GM12801 (cell line): ENCODE data around the gene SPHK1.

ENCODE experiments used
- TF ChIP-seq, protein P1 (sequence below): IDR thresholded peaks from one replicate; pipeline ENCODE4 v1.5.1; 2011; ENCODE audit warnings: control low read depth; ENCODE audit not compliant: insufficient read length; ENCODE audit errors: extremely low read depth

Gene SPHK1

DNA sequence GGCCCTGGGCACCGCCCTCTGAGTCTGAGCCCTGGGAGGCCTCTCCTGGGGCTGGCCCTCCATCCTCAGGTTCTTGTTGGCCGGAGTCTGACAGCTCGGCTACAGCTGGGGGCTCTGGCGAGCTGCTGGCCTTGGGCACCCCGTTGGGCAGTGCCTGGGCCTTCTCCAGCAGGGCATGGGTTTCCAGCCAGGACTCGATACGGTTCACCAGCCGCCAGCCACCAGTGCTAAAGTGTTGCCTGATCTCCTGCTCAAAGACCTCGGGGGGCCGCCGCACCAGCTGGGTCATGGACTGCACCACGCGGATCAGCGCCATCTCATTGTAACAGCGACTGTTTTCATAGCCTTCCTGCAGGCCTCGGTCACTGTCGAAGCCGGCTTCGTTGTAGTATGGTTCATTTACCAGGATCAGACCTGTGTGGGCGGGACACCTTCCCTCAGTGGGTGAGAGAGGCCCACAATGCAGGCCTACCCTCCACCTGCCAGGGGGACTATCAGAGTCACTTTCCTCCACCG is 6.8 kb downstream of the SPHK1 start:
- TF ChIP-seq, protein P1, sequence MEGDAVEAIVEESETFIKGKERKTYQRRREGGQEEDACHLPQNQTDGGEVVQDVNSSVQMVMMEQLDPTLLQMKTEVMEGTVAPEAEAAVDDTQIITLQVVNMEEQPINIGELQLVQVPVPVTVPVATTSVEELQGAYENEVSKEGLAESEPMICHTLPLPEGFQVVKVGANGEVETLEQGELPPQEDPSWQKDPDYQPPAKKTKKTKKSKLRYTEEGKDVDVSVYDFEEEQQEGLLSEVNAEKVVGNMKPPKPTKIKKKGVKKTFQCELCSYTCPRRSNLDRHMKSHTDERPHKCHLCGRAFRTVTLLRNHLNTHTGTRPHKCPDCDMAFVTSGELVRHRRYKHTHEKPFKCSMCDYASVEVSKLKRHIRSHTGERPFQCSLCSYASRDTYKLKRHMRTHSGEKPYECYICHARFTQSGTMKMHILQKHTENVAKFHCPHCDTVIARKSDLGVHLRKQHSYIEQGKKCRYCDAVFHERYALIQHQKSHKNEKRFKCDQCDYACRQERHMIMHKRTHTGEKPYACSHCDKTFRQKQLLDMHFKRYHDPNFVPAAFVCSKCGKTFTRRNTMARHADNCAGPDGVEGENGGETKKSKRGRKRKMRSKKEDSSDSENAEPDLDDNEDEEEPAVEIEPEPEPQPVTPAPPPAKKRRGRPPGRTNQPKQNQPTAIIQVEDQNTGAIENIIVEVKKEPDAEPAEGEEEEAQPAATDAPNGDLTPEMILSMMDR = no peak

DNA sequence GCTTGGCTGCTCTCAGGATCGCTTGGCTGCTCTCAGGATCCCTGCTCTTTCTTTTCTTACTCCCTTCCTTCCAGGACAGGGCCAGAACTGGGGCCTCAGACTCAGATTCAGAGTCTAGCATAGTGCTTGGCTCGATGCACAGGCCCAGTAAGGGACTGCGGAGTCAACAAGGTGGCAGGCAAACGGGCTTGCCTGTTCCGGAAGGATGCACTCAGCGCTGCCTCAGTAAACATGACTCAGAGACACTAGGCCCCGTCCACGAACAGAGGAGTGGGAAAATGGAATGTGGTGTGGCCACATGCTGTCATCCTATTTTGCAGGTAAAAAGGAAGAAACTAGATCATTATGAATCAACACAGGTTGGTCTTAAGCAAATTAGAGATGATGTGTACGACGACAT is 9.8 kb downstream of the SPHK1 start:
- TF ChIP-seq, protein P1 = no peak

DNA sequence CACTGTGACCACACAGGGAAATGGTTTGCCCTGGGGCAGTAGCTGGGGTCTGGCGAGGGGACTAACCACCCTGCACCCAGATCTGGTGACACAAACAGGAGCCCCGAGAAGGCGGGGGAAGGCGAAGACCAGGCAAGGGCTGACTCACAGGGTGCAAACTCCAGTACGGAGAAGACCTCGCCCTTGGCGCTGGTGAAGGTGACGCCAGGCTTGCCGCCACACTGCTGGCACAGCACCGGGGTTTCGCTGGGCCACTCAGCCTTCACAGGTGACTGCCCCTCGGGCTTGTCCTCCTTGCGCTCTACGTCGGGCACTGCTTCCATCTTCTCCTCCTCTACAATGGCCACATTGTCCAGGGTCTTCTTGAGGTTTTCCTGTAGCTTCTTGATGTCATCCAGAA is 11.6 kb downstream of the SPHK1 start:
- TF ChIP-seq, protein P1 = no peak

DNA sequence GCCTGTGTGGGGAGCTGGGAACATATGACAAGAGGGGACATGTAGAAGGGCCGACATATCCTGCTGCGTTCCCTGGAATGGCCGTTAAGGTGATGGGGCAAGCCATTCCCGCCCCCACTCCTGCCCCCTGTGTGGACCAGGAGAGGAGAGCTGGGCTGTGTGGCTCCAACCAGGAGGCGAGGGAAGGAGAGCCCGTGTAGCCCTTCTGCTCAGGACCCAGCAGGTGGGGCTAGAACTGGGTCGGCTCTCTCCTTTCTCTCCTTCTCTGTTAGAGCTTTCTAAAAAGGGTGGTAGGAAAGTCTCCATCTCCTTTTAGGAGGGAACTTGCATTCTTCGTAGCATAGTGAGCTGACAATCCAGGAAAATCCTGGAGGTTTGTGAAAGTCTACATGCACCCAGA is 12.8 kb downstream of the SPHK1 start:
- TF ChIP-seq, protein P1 = no peak

DNA sequence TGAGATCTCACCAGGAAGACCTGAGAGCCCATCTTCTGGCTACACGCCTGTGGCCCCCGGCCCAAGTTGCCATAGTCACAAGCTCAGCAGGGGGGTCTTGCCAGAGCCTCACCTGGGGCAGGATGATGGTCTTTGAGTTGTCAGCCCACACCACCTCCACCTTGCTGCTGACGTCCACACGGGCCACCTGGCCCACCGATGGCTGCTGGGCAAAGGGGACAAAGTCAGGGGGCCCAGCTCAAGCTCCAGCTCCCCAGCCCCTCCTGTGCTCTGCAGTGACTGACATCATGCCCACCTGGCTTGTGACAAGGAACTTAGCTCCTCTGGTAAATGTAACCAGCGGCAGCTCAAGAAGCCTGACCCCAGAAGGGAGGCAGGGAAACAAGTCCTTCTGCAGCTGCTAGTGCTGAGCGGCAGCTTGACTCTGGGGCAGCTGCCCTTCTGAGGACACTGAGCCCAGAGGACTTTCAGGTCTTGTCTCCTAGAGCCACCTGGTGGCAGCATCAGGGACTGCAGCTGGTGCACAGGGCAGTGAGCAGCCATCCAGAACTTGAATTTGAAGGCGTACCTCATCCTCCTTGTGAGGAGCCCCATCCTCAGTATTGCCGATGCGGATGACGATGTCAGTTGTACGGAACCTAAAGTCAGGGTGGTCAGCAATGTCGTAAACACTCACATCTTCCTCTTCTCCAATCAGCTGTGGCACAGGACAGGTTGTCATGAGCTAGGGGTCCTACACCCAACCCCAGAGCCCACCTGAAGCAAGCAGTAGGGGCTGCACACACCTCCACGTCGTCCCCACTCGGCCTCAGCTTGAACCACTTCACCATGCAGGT is 13.5 kb downstream of the SPHK1 start:
- TF ChIP-seq, protein P1 = peak; percentile 54

DNA sequence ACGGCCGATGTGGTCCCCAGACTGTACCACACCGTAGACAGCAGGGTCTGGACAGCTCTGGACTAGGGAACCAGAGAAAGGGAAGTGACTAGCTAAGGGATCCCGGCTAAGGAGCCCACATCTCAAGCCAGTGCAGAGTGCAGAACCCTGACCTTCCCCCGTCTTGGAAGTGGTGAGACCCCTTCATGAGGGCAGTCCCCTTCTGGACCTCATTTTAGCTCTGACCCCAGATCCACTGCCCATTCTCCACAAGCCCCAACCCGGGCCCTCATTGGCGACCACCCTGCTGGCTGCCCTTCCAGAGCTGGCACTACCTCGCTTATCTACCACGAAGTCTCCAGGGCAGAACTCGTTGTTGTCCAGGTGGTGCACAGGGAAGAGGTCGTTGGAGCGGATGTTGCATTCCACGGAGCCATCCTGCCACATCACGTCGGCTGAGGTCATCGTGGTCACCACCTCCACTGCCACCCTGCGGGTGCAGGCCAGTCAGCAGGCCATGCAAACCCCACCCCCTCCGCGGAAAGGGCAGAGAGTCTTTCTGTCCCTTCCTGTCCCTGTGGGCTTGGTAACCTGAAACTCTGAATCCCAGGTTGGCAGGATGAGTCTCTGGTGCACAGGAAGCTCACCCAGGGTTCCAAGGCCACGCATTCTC is 14.2 kb downstream of the SPHK1 start:
- TF ChIP-seq, protein P1 = no peak

DNA sequence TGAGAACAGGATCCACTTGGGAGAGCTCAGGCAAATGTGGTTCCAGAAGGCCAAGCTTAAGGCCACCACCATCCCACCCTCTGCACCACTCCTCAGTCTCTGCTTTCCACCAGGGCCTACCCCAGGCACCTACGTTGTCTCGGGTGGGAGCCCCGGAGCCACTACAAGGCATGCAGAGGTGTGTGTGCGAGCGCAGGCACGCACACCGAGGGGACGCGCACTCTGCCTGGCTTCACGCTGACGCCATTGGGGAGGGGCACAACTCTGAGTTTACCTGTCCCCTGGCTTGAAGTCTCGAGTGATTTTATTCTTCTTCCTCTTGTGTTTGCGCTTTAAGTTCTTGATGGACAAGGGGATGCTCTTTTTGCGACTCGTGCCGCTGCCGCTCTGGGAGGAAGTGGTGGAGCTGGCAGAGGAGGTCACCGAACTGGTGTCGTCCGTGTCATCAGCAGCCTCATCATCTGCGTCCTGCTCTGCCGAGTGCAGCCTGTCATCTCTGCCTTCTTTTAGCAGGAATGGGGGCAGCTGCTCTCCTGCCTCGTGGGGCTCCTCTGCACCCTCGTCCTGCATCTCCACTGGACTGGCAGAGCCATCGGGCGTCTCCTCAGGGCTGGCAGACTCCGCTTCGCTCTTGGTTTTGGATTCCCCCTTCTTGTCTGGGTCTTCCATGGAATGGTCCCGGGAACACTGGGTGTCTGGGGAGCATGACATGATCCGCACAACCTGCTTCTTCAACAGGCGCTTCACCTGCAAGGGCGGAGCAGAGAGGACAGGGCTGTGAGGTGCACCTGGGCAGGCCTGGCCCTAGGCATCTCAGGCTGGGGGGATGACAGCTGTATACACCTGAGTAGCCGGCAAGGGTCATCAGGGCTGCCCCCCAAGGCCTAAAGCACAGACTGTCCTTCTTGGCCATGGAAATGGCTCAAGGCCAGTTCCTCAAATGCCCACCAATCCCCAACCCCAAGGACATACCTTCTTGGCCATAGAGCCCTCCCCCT is 15.1 kb downstream of the SPHK1 start:
- TF ChIP-seq, protein P1 = no peak
